Endothelial cell of umbilical vein (primary cell): ENCODE measurements around the gene MCCD1.

Experiments
- EZH2 ChIP-seq: IDR thresholded peaks from 2 replicates; pipeline ENCODE4 v1.6.1; 2012; ENCODE audit warnings: borderline replicate concordance, low read depth, mild to moderate bottlenecking, moderate library complexity, low read length, inconsistent platforms; ENCODE audit not compliant: severe bottlenecking
- JUN ChIP-seq: IDR thresholded peaks from 2 replicates; pipeline ENCODE4 v1.6.1; 2011; ENCODE audit warnings: borderline replicate concordance, low read depth; ENCODE audit not compliant: insufficient read length, insufficient read depth
- TF ChIP-seq, protein P1 (sequence below), 2 donors: IDR thresholded peaks; 1 replicate in 1 of 2; 2 replicates in 1 of 2; pipeline ENCODE4 v1.5.1; 2011; ENCODE audit warnings: low read length in 2 of 2, mild to moderate bottlenecking in 2 of 2, moderate library complexity in 2 of 2, control low read depth in 1 of 2, inconsistent platforms in 1 of 2, low read depth in 1 of 2; ENCODE audit not compliant: insufficient read depth in 1 of 2; ENCODE audit errors: extremely low read depth in 1 of 2
- TF ChIP-seq, protein P2 (sequence below): IDR thresholded peaks from 2 replicates; pipeline ENCODE4 v1.6.1; 2011; ENCODE audit not compliant: insufficient read depth, insufficient read length

- TF ChIP-seq, protein P1, sequence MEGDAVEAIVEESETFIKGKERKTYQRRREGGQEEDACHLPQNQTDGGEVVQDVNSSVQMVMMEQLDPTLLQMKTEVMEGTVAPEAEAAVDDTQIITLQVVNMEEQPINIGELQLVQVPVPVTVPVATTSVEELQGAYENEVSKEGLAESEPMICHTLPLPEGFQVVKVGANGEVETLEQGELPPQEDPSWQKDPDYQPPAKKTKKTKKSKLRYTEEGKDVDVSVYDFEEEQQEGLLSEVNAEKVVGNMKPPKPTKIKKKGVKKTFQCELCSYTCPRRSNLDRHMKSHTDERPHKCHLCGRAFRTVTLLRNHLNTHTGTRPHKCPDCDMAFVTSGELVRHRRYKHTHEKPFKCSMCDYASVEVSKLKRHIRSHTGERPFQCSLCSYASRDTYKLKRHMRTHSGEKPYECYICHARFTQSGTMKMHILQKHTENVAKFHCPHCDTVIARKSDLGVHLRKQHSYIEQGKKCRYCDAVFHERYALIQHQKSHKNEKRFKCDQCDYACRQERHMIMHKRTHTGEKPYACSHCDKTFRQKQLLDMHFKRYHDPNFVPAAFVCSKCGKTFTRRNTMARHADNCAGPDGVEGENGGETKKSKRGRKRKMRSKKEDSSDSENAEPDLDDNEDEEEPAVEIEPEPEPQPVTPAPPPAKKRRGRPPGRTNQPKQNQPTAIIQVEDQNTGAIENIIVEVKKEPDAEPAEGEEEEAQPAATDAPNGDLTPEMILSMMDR (IDR thresholded peaks at IDR 0.05; ENCODE audit: extremely low read depth in 1 of 2, insufficient read depth in 1 of 2, low read depth in 1 of 2, low read length in 2 of 2) = no peak
- TF ChIP-seq EZH2 (no peak), JUN (no peak)
- TF ChIP-seq, protein P2, sequence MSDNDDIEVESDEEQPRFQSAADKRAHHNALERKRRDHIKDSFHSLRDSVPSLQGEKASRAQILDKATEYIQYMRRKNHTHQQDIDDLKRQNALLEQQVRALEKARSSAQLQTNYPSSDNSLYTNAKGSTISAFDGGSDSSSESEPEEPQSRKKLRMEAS = no peak
Measured at GRCh38 chr6:31534521-31535040, 5.8 kb downstream of the MCCD1 start.
